C4-2B (cell line): ENCODE data around the gene ARSB.

Experiments
- CTCF ChIP-seq: fragments of 450-650 bp; conservative IDR thresholded peaks from 2 replicates; pipeline ENCODE4 v1.5.1; 2017; ENCODE audit warnings: mild to moderate bottlenecking
- ZFX ChIP-seq: fragments of 450-650 bp; IDR thresholded peaks from 2 replicates; pipeline ENCODE4 v1.6.1; 2017

- TF ChIP-seq CTCF = no peak
- no peak for TF ChIP-seq ZFX
Measured at GRCh38 chr5:78781611-78782286, 203.4 kb downstream of the ARSB start.
